Astrocyte (in vitro differentiated cells and primary cell): ENCODE data around the gene PDE3B. TPM values are rescaled to one million over a fixed set of nuclear protein-coding genes. Genes with fewer than 3 reads are reported as not detected.

Experiments used
- DNase-seq: peaks from one replicate; pipeline ENCODE4 v3.0.0-alpha.2; 2010; ENCODE audit warnings: low read depth
- FAIRE-seq: peaks from 2 replicates; lab custom pipeline; 2011; peaks lifted over from hg19 to GRCh38; lab: Jason Lieb, UNC
- H2AFZ ChIP-seq: 2 replicates; pipeline ENCODE4 v1.6.0; 2012; ENCODE audit warnings: low read depth, low read length, inconsistent platforms
- H3K27ac ChIP-seq: 2 replicates; pipeline ENCODE4 v1.5.1; 2011; ENCODE audit warnings: low read depth, low read length, inconsistent platforms
- H3K27me3 ChIP-seq: 2 replicates; pipeline ENCODE4 v1.6.0; 2011; ENCODE audit warnings: low read length, inconsistent platforms; ENCODE audit not compliant: insufficient read depth
- H3K36me3 ChIP-seq: 2 replicates; pipeline ENCODE4 v1.5.1; 2011; ENCODE audit warnings: low read length, inconsistent platforms; ENCODE audit not compliant: insufficient read depth
- H3K4me1 ChIP-seq: 2 replicates; pipeline ENCODE4 v1.5.1; 2011; ENCODE audit warnings: low read length, inconsistent platforms; ENCODE audit not compliant: insufficient read depth
- H3K4me2 ChIP-seq: 2 replicates; pipeline ENCODE4 v1.6.0; 2012; ENCODE audit warnings: low read length, inconsistent platforms
- H3K4me3 ChIP-seq: 2 replicates; pipeline ENCODE4 v1.5.1; 2011; ENCODE audit warnings: low read depth, mild to moderate bottlenecking, low read length, inconsistent platforms; ENCODE audit not compliant: insufficient read depth
- H3K79me2 ChIP-seq: 2 replicates; pipeline ENCODE4 v1.6.0; 2012; ENCODE audit warnings: mild to moderate bottlenecking, low read length, inconsistent platforms; ENCODE audit not compliant: insufficient read depth
- H3K9ac ChIP-seq: 2 replicates; pipeline ENCODE4 v1.6.0; 2012; ENCODE audit warnings: mild to moderate bottlenecking, low read length, inconsistent platforms
- H3K9me3 ChIP-seq: 2 replicates; pipeline ENCODE4 v1.5.1; 2012; ENCODE audit warnings: low read depth, mild to moderate bottlenecking, low read length, inconsistent platforms; ENCODE audit not compliant: insufficient read depth
- H4K20me1 ChIP-seq: 2 replicates; pipeline ENCODE4 v1.6.0; 2012; ENCODE audit warnings: low read length, inconsistent platforms; ENCODE audit not compliant: insufficient read depth
- H3K27ac Mint-ChIP-seq: one replicate; pipeline ENCODE4 v1.8.0; 2021; ENCODE audit warnings: mild to moderate bottlenecking, mixed read lengths; ENCODE audit not compliant: unreplicated experiment
- H3K27me3 Mint-ChIP-seq: one replicate; pipeline ENCODE4 v1.8.0; 2021; ENCODE audit warnings: low read depth, mixed read lengths; ENCODE audit not compliant: unreplicated experiment
- H3K36me3 Mint-ChIP-seq: one replicate; pipeline ENCODE4 v1.8.0; 2021; ENCODE audit warnings: low read depth, mixed read lengths; ENCODE audit not compliant: unreplicated experiment
- H3K4me1 Mint-ChIP-seq: one replicate; pipeline ENCODE4 v1.8.0; 2021; ENCODE audit warnings: low read depth, mixed read lengths; ENCODE audit not compliant: unreplicated experiment
- H3K4me3 Mint-ChIP-seq: one replicate; pipeline ENCODE4 v1.8.0; 2021; ENCODE audit warnings: mild to moderate bottlenecking, moderate library complexity, mixed read lengths; ENCODE audit not compliant: unreplicated experiment
- H3K9me3 Mint-ChIP-seq: one replicate; pipeline ENCODE4 v1.8.0; 2021; ENCODE audit warnings: mild to moderate bottlenecking, mixed read lengths; ENCODE audit not compliant: unreplicated experiment
- CTCF ChIP-seq: IDR thresholded peaks from 2 replicates; pipeline ENCODE4 v1.5.1; 2011; ENCODE audit warnings: low read depth, mild to moderate bottlenecking, inconsistent platforms, low read length, moderate library complexity; ENCODE audit not compliant: insufficient read depth
- EZH2 ChIP-seq: IDR thresholded peaks from 2 replicates; pipeline ENCODE4 v1.6.1; 2012; ENCODE audit warnings: mild to moderate bottlenecking, low read length, inconsistent platforms; ENCODE audit not compliant: insufficient read depth
- total RNA-seq: library from RNA; stranded (reverse); gene quantifications from 2 replicates; pipeline ENCODE4 v1.2.1, GENCODE V29; 2021

PDE3B gene
- total RNA-seq, 1 donor from 2014 or later: 2.9 TPM

- Mint-ChIP-seq H3K27ac (no peak overlapping the region), H3K9me3 (no peaks in the 10 kb centered on the region), H3K27me3 (no peaks in the 10 kb centered on the region), H3K4me3 (no peak overlapping the region), H3K36me3 (no peaks in the 10 kb centered on the region), H3K4me1 (no peaks in the 10 kb centered on the region)
- H3K9ac ChIP-seq: no peak overlapping the region
- DNase-seq: no peak
- FAIRE-seq: no peak
- H3K4me2 ChIP-seq: no peak overlapping the region
- no peaks in the 10 kb centered on the region for H3K9me3 ChIP-seq
- no peak overlapping the region for H3K27ac ChIP-seq
- H2AFZ ChIP-seq: no peak overlapping the region
- no peaks in the 10 kb centered on the region for H3K36me3 ChIP-seq
- no peak for TF ChIP-seq CTCF
- TF ChIP-seq EZH2: no peak
- peaks cover 2% of the 10 kb centered on the region for H3K27me3 ChIP-seq
- no peaks in the 10 kb centered on the region for H4K20me1 ChIP-seq
- no peaks in the 10 kb centered on the region for H3K79me2 ChIP-seq
- no peaks in the 10 kb centered on the region for H3K4me1 ChIP-seq
- no peak overlapping the region for H3K4me3 ChIP-seq
These were observed 272.8 kb downstream of the PDE3B start for GRCh38 chr11:14916403-14916802.

Other genes starting within 250 kb of the PDE3B start
- 223 and 236 TPM in 2 replicates for gene COPB1, start 144.0 kb upstream of the PDE3B start, total RNA-seq
- gene PSMA1, start 123.4 kb upstream of the PDE3B start, total RNA-seq: 152 and 164 TPM in 2 replicates
- 9.9 and 11.1 TPM in 2 replicates for gene CYP2R1, start 248.4 kb downstream of the PDE3B start, total RNA-seq